GM19238 (cell line): Measurements from ENCODE around the gene SEMA4C.

Source experiments
- DNase-seq: peaks from one replicate; pipeline ENCODE4 v3.0.0; 2011; ENCODE audit warnings: low spot score; ENCODE audit not compliant: insufficient read length

SEMA4C gene

GRCh38 chr2:96843538-96844268 lies 26.2 kb downstream of the SEMA4C start, which contains the start of gene ANKRD23:
ANKRD23 (minus strand) TSS chr2:96844021; CDS start chr2:96843992, 29 bp downstream.
- no peak for DNase-seq

- no peak for DNase-seq
These were observed 27.3 kb downstream of the SEMA4C start for GRCh38 chr2:96842600-96842999.

- DNase-seq = no peak
These were observed 28.0 kb downstream of the SEMA4C start for GRCh38 chr2:96841701-96842495.

GRCh38 chr2:96839875-96840850 lies 29.7 kb downstream of the SEMA4C start:
- DNase-seq = no peak

GRCh38 chr2:96839293-96839874 lies 30.5 kb downstream of the SEMA4C start:
- DNase-seq = peak; percentile 45

- no peak for DNase-seq
These were observed 31.3 kb downstream of the SEMA4C start for GRCh38 chr2:96838345-96839292.

GRCh38 chr2:96837575-96837974 lies 32.3 kb downstream of the SEMA4C start:
- no peak for DNase-seq

GRCh38 chr2:96835830-96836229 lies 34.0 kb downstream of the SEMA4C start:
- DNase-seq = no peak

- DNase-seq = no peak
These were observed 36.9 kb downstream of the SEMA4C start for GRCh38 chr2:96832754-96833507.

GRCh38 chr2:96832408-96832753 lies 37.5 kb downstream of the SEMA4C start:
- no peak for DNase-seq

GRCh38 chr2:96831679-96832078 lies 38.2 kb downstream of the SEMA4C start:
- DNase-seq = no peak

GRCh38 chr2:96830044-96830562 lies 39.8 kb downstream of the SEMA4C start:
- no peak for DNase-seq

GRCh38 chr2:96828874-96829273 lies 41.0 kb downstream of the SEMA4C start:
- no peak for DNase-seq

GRCh38 chr2:96828436-96828835 lies 41.4 kb downstream of the SEMA4C start:
- DNase-seq = no peak

- DNase-seq = no peak
These were observed 43.2 kb downstream of the SEMA4C start for GRCh38 chr2:96826546-96827278.

GRCh38 chr2:96825057-96825456 lies 44.8 kb downstream of the SEMA4C start:
- DNase-seq = no peak

- no peak for DNase-seq
These were observed 45.6 kb downstream of the SEMA4C start for GRCh38 chr2:96824079-96824870.

GRCh38 chr2:96823198-96823597 lies 46.7 kb downstream of the SEMA4C start:
- no peak for DNase-seq
